MM.1S (cell line): ENCODE measurements around the gene UBE2QL1.

Experiments used
- DNase-seq: peaks from one replicate; pipeline ENCODE4 v3.0.0-alpha.2; 2015
- H2AFZ ChIP-seq: fragments of 300-600 bp; sonication (generic); 2 replicates; pipeline ENCODE4 v1.6.0; 2016; ENCODE audit warnings: antibody characterized with exemption, low read length
- H3F3A ChIP-seq: fragments of 300-600 bp; sonication (generic); 2 replicates; pipeline ENCODE4 v1.6.1; 2016; ENCODE audit warnings: mild to moderate bottlenecking, antibody characterized with exemption, low read length, moderate library complexity, mixed read lengths; ENCODE audit not compliant: insufficient read depth
- H3K27ac ChIP-seq: fragments of 300-600 bp; sonication (generic); 2 replicates; pipeline ENCODE4 v1.5.1; 2016; ENCODE audit warnings: mild to moderate bottlenecking, low read length
- H3K27me3 ChIP-seq: fragments of 300-600 bp; sonication (generic); replicated peaks from 2 replicates; pipeline ENCODE4 v1.6.0; 2016; ENCODE audit warnings: low read length; ENCODE audit not compliant: insufficient read depth
- H3K36me3 ChIP-seq: fragments of 300-600 bp; sonication (generic); replicated peaks from 2 replicates; pipeline ENCODE4 v1.6.1; 2016; ENCODE audit warnings: mild to moderate bottlenecking, low read length, mixed read lengths; ENCODE audit not compliant: insufficient read depth
- H3K4me1 ChIP-seq: fragments of 300-600 bp; sonication (generic); 2 replicates; pipeline ENCODE4 v1.6.1; 2016; ENCODE audit warnings: low read length, mixed read lengths
- H3K4me2 ChIP-seq: fragments of 300-600 bp; sonication (generic); 2 replicates; pipeline ENCODE4 v1.6.0; 2016; ENCODE audit warnings: low read depth, low read length
- H3K4me3 ChIP-seq: fragments of 300-600 bp; sonication (generic); 2 replicates; pipeline ENCODE4 v1.5.1; 2016; ENCODE audit warnings: low read length, mixed read lengths
- H3K79me2 ChIP-seq: fragments of 300-600 bp; sonication (generic); 2 replicates; pipeline ENCODE4 v1.6.1; 2016; ENCODE audit warnings: mixed run types, low read length, mixed read lengths
- H3K9ac ChIP-seq: fragments of 300-600 bp; sonication (generic); 2 replicates; pipeline ENCODE4 v1.6.1; 2016; ENCODE audit warnings: low read length, mixed read lengths
- H3K9me2 ChIP-seq: fragments of 300-600 bp; sonication (generic); replicated peaks from 2 replicates; pipeline ENCODE4 v1.6.1; 2016; ENCODE audit warnings: mild to moderate bottlenecking, low read length, mixed read lengths; ENCODE audit not compliant: insufficient read depth
- H3K9me3 ChIP-seq: fragments of 300-600 bp; sonication (generic); replicated peaks from 2 replicates; pipeline ENCODE4 v1.6.1; 2016; ENCODE audit warnings: mild to moderate bottlenecking, low read length, mixed read lengths; ENCODE audit not compliant: insufficient read depth
- H4K20me1 ChIP-seq: fragments of 300-600 bp; sonication (generic); 2 replicates; pipeline ENCODE4 v1.6.1; 2016; ENCODE audit warnings: mild to moderate bottlenecking, low read length, moderate library complexity, mixed read lengths; ENCODE audit not compliant: insufficient read depth
- CTCF ChIP-seq: fragments of 300-600 bp; sonication (generic); IDR thresholded peaks from 2 replicates; pipeline ENCODE4 v1.5.1; 2016; ENCODE audit warnings: antibody characterized with exemption, low read length, mixed read lengths
- EZH2 ChIP-seq: fragments of 300-600 bp; sonication (generic); optimal IDR thresholded peaks from 2 replicates; pipeline ENCODE3; 2017; ENCODE audit warnings: low read depth, mild to moderate bottlenecking, antibody characterized with exemption, low read length, mixed read lengths
- EZH2phosphoT487 ChIP-seq: fragments of 300-600 bp; sonication (generic); IDR thresholded peaks from 2 replicates; pipeline ENCODE4 v1.6.1; 2018; ENCODE audit warnings: antibody characterized with exemption, low read length

The UBE2QL1 gene

GRCh38 chr5:6424700-6425099 is 24.0 kb upstream of the UBE2QL1 start:
- no peak for TF ChIP-seq CTCF
- TF ChIP-seq EZH2phosphoT487, result no peak
- no peak for TF ChIP-seq EZH2
- H3K4me2 ChIP-seq, result no peak overlapping the region
- no peaks in the 10 kb centered on the region for H4K20me1 ChIP-seq
- H3K4me3 ChIP-seq, result no peak overlapping the region
- no peak overlapping the region for H3K27ac ChIP-seq
- no peaks in the 10 kb centered on the region for H3K4me1 ChIP-seq
- no peak overlapping the region for H3K9ac ChIP-seq
- H3K27me3 ChIP-seq, result no peaks in the 10 kb centered on the region
- no peaks in the 10 kb centered on the region for H3K36me3 ChIP-seq
- no peaks in the 10 kb centered on the region for H3F3A ChIP-seq
- H2AFZ ChIP-seq, result no peak overlapping the region
- H3K79me2 ChIP-seq, result no peaks in the 10 kb centered on the region
- H3K9me2 ChIP-seq, result no peaks in the 10 kb centered on the region
- no peak for DNase-seq
- no peaks in the 10 kb centered on the region for H3K9me3 ChIP-seq

- H3K9me2 ChIP-seq, result no peaks in the 10 kb centered on the region
- no peak overlapping the region for H3K4me3 ChIP-seq
- H3K4me2 ChIP-seq, result no peak overlapping the region
- no peaks in the 10 kb centered on the region for H4K20me1 ChIP-seq
- H3K27me3 ChIP-seq, result no peaks in the 10 kb centered on the region
- H3K79me2 ChIP-seq, result no peaks in the 10 kb centered on the region
- H3K9ac ChIP-seq, result no peak overlapping the region
- no peaks in the 10 kb centered on the region for H3K9me3 ChIP-seq
- no peak overlapping the region for H3K27ac ChIP-seq
- H2AFZ ChIP-seq, result no peak overlapping the region
- H3K4me1 ChIP-seq, result no peaks in the 10 kb centered on the region
- no peak for DNase-seq
- H3K36me3 ChIP-seq, result no peaks in the 10 kb centered on the region
- H3F3A ChIP-seq, result no peaks in the 10 kb centered on the region
- TF ChIP-seq CTCF (no peak), EZH2 (no peak), EZH2phosphoT487 (no peak)
Observed at GRCh38 chr5:6427694-6428093, 21.0 kb upstream of the UBE2QL1 start.

- Histone ChIP-seq H3K9me3 (no peaks in the 10 kb centered on the region), H3K36me3 (no peaks in the 10 kb centered on the region), H3K27me3 (no peaks in the 10 kb centered on the region), H3K4me2 (no peak overlapping the region), H3K9me2 (no peaks in the 10 kb centered on the region), H3F3A (no peaks in the 10 kb centered on the region), H3K9ac (no peak overlapping the region), H3K27ac (no peak overlapping the region), H2AFZ (no peak overlapping the region), H4K20me1 (no peaks in the 10 kb centered on the region), H3K79me2 (no peaks in the 10 kb centered on the region), H3K4me3 (no peak overlapping the region), H3K4me1 (no peaks in the 10 kb centered on the region)
- DNase-seq, result peak; percentile 1
- TF ChIP-seq EZH2phosphoT487 (no peak), EZH2 (no peak), CTCF (no peak)
Observed at GRCh38 chr5:6430418-6431028, 18.1 kb upstream of the UBE2QL1 start.
